K562 (cell line): ENCODE data around the gene CNTRL. TPM values are rescaled to one million over a fixed set of nuclear protein-coding genes. Genes with fewer than 3 reads are reported as not detected.

ENCODE experiments used
- BDP1 ChIP-seq: IDR thresholded peaks from 3 replicates; pipeline ENCODE4 v1.6.1; 2011; ENCODE audit not compliant: insufficient read length, insufficient read depth
- CCAR2 ChIP-seq: fragments of 200-400 bp; formaldehyde crosslinking; IDR thresholded peaks from 2 replicates; pipeline ENCODE4 v1.6.1; 2017; ENCODE audit warnings: mild to moderate bottlenecking, low read depth, low read length
- CREM ChIP-seq: IDR thresholded peaks from 2 replicates; pipeline ENCODE4 v1.6.1; 2014; ENCODE audit warnings: antibody characterized with exemption, low read depth
- ESRRA ChIP-seq: fragments of 450-650 bp; IDR thresholded peaks from 2 replicates; pipeline ENCODE4 v1.6.1; 2014; ENCODE audit warnings: low read depth, mild to moderate bottlenecking, moderate library complexity, borderline replicate concordance
- HNRNPL ChIP-seq: fragments of 200-400 bp; formaldehyde crosslinking; IDR thresholded peaks from 2 replicates; pipeline ENCODE4 v1.6.1; 2017; ENCODE audit warnings: low read depth, mild to moderate bottlenecking, low read length
- KAT7 ChIP-seq: sonication (generic); formaldehyde crosslinking; IDR thresholded peaks from 2 replicates; pipeline ENCODE4 v1.8.0; 2022; ENCODE audit warnings: missing genetic modification reagents, mild to moderate bottlenecking, borderline replicate concordance
- RREB1 ChIP-seq: fragments of 250-450 bp; sonication (Bioruptor Pico); IDR thresholded peaks from 2 replicates; pipeline ENCODE4 v1.4.0; 2020
- SMAD4 ChIP-seq: fragments of 250-450 bp; sonication (Bioruptor Pico); conservative IDR thresholded peaks from 2 replicates; pipeline ENCODE4 v1.8.0; 2021; ENCODE audit warnings: inconsistent platforms, mild to moderate bottlenecking, moderate library complexity
- SNRNP70 ChIP-seq: fragments of 200-400 bp; formaldehyde crosslinking; optimal IDR thresholded peaks from 2 replicates; pipeline ENCODE3; 2017; ENCODE audit warnings: low read depth, low read length
- TCF3 ChIP-seq: sonication (generic); formaldehyde crosslinking; IDR thresholded peaks from 2 replicates; pipeline ENCODE4 v1.4.0; 2020; ENCODE audit warnings: mild to moderate bottlenecking, missing genetic modification reagents
- YBX1 ChIP-seq: fragments of 450-650 bp; IDR thresholded peaks from 2 replicates; pipeline ENCODE4 v1.7.1; 2016; ENCODE audit warnings: mild to moderate bottlenecking
- ZBTB49 ChIP-seq: sonication (generic); formaldehyde crosslinking; IDR thresholded peaks from 2 replicates; pipeline ENCODE4 v1.8.0; 2022; ENCODE audit warnings: missing genetic modification reagents, mild to moderate bottlenecking, borderline replicate concordance
- ZNF184 ChIP-seq: sonication (generic); formaldehyde crosslinking; IDR thresholded peaks from 2 replicates; pipeline ENCODE4 v1.5.0; 2020; ENCODE audit warnings: missing genetic modification reagents
- ZNF584 ChIP-seq: fragments of 200-800 bp; sonication (Bioruptor generic); IDR thresholded peaks from 2 replicates; pipeline ENCODE4 v1.6.1; 2016; ENCODE audit warnings: low read depth, mild to moderate bottlenecking, missing genetic modification characterization, missing compliant biosample characterization
- ZNF609 ChIP-seq: sonication (generic); formaldehyde crosslinking; IDR thresholded peaks from 2 replicates; pipeline ENCODE4 v1.8.1; 2023; ENCODE audit warnings: missing genetic modification reagents, mild to moderate bottlenecking, borderline replicate concordance
- polyA plus RNA-seq, 8 experiments: library from polyadenylated mRNA; depleted of rRNA in 4 of 8; stranded (reverse) in 5 of 8; unstranded in 3 of 8; fragments of >200 nt; fragmentation: Nextera tagmentation in 2 of 8; fragmentation: Illumina TruSeq in 1 of 8; extraction: Ambion mirVana in 2 of 8; extraction: Trizol in 1 of 8; gene quantifications; 2 replicates each; pipeline versions ENCODE4 v1.2.1 to v1.2.3, GENCODE V29; 2011 to 2014; ENCODE audit warnings: inconsistent platforms in 1 of 8, missing spikeins in 1 of 8
- total RNA-seq, 7 experiments: library from RNA; depleted of rRNA in 6 of 7; stranded (reverse); fragments of >200 nt in 6 of 7; fragmentation: Illumina TruSeq in 2 of 7; extraction: Trizol in 2 of 7; gene quantifications; 2 replicates each; pipeline versions ENCODE4 v1.2.1 to v1.2.3, GENCODE V29; 2011 to 2021; ENCODE audit warnings: low replicate concordance in 1 of 7

CNTRL gene
- total and polyA plus RNA-seq, 9 of the 15 experiments (the other 6 are each of a cell fraction or from before 2014, with no cell fraction given), result 9.2 to 28.9 (median 20.5) TPM

GRCh38 chr9:121201045-121201737, 126.4 kb downstream of the CNTRL start (continued):
- TF ChIP-seq ZBTB49 (CRISPR knock-in tag) (no peak), CCAR2 (no peak), YBX1 (no peak), HNRNPL (no peak), KAT7 (CRISPR knock-in tag) (peak; percentile 62; the same call in 1 of the 2 replicates), RREB1 (no peak), SMAD4 (CRISPR knock-in tag) (peak; percentile 46), TCF3 (CRISPR knock-in tag) (no peak), ESRRA (no peak), CREM (peak; percentile 21; the same call in 1 of the 2 replicates), SNRNP70 (no peak), ZNF609 (CRISPR knock-in tag) (no peak), BDP1 (no peak), ZNF184 (CRISPR knock-in tag) (no peak), ZNF584 (CRISPR knock-in tag) (no peak; the same call in 1 of the 2 replicates)
